Germinal center (tissue), 1 donor: ENCODE results near the gene SPEM1.
A peak's percentile ranks its signal among the peaks of the same experiment; 100 is the strongest.

Source experiments
- DNase-seq: peaks from one replicate; pipeline ENCODE4 v3.0.0; 2012; ENCODE audit warnings: mixed read lengths, low spot score

SPEM1 gene

GRCh38 chr17:7398612-7399011, 21.5 kb upstream of the SPEM1 start:
- DNase-seq = no peak

DNA sequence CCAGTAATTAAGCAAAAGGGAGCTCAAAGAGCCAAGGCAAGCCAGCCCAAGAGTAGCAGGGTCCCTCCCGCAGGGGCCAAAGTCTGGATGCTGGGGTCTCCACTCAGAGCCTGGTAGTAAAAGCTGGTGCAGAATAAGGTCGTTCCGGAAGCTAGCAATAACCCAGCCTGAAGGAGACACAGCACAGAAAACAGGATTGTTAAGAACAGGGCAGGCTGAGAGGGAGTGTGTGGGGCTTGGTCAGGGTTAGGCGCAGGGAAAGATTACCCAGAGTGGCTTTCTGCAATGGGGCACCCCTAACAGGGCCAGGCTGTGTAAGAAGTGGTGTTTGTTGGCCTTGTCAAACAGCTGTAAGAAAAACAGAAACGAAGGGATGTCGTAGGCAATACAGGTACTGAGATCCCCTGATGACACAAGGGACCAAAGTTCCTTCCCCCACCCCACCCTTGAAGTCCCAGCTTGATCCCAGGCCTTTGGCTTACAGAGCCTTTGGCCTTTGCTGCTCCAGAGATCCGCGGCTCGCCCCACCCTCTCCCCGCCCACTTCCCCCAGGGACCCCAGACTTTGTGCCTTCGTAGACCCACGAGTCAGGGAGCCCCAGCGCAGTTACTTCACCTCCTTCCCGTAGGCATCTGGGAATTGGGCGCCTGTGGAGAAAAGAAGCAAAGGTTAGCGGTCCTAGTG, 16.9 kb upstream of the SPEM1 start:
- DNase-seq = peak; percentile 34

DNA sequence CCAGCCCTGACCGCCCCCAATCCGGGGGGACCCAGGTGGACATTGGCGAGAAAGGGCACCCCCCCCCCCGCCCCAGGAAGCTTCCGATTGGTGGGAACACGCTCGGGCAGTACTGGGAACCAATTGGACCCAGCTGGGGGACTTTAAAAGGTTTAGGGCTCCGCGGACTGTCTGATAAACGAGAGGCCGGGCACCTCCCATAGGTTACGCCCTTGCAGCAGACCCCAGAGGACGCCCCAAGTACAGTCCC, 16.5 kb upstream of the SPEM1 start:
- DNase-seq = no peak

GRCh38 chr17:7403977-7404736, 16.0 kb upstream of the SPEM1 start, which contains the start of gene TMEM256:
Gene TMEM256 (minus strand): TSS chr17:7404097. CDS start chr17:7404084, 13 bp downstream.
- DNase-seq = peak; percentile 97

DNA sequence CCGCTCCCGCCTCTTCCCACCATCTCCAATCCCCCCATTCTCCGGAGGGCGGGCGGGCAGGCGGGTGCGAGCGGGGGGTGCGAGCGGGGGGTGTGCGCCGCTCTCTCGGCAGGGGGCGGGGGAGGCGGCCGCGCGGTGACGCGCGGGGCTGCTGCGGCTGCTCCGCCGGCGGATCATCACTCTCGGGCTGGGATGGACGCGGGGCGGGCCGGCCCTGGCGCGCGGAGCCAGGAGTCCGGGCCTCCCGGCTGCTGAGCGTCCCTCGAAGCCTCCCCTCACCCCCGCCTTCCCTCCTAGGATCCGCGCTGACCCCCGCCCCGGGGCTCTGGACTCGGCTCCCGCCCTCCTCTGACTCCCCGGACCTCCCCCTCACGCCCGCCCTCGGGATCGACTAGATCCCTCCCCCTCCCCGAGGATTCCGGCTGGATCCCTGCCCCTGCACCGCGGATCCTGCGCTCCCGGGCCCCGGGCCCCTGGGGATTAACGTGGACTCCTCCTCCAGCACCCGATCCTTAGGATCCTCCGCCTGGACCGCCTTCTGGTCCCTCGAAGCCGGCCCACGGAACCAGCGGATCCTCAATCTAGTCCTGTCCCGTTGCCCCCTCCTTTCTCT, 15.3 kb upstream of the SPEM1 start:
- no peak for DNase-seq

GRCh38 chr17:7405350-7406234, 14.5 kb upstream of the SPEM1 start:
- no peak for DNase-seq

DNA sequence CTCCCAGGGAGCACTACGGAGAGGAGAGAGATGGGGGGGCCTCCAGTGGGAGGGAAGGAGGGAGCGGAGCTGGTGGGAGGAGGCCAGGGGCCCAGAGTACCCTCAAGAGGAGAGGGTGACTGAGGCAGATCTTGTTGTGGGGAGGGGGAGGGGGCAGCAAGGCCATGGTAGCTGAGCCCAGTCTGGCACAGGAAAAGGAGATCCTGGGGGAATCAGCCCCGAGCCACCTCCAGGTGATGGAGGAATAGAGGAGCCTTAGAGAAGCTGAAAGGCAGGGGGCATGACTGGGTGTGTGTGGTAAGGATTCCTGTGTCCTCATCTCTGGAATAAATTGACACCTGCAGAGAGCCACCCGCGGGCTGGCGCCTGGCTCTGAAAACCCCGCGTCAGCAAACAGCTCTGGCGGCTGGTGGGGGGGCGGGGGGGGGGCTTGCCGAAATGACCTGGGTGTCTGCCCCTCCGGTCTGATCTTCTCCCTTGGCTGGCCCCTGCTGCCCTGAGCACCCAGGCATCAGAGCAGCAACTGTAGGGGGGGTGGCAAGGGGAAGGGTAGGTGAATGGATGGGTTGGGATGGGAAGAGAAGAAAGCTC, 13.8 kb upstream of the SPEM1 start:
- DNase-seq = no peak

DNA sequence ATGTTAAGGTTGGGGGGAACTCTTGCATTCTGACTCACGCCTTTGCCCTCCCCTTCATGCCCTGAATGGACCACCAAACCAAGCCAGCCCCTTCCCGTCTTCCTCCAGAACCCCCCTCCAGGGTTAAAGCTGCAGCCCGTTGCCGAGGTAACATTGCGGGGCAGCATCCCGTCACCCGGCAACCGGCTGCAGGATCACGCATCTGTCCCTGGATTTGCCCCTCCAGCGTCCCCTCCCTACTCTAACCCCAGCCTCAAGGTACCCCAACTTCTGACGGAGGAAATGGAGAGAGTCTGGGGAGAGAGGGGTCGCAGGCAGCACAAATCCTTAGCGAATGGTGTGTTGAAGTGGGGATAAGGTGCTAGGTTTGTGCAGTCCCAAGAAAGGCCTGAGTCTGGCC, 13.0 kb upstream of the SPEM1 start:
- no peak for DNase-seq

DNA sequence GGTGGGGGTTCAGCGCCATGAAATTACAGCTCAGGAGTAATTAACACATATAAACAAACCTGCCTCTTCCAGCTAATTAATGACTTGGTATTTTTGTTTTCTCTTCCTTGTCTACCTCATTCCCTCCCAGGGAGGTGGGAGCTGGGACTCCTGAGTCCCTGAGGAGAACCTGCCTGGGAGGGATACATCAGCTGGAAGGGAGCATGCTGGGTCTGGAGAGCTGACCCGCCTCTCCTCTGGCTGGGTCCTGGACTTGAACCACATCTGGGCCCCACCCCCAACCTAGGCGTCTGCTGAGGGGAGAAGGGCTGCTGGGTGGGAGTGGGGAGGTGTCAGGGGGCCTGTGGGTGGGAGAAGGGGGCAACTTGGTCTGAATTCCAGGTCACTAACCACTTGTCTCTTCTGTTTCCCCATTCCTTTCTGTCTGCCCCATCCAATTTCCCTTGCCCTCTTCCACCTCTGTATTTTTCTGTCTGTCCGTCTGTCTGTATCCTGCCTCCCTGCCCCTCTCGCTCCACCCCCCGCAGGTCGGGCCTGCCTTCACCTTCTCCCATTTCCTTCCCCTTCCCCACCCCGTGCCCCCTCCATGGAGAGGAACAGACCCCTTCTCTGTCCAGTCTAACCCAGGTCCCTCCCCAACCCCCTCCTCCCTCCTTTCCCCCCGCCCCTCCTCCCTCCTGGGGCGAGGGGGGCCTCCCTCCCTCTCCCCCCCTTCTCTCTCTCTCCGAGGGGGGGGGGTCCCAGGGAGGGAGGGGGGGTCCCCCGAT, 12.5 kb upstream of the SPEM1 start, which contains the start of gene NLGN2:
Gene NLGN2 (plus strand): TSS at position 361 of the 767 bp plus-strand sequence. CDS start 411 bp downstream, outside the sequence.
- DNase-seq = no peak

DNA sequence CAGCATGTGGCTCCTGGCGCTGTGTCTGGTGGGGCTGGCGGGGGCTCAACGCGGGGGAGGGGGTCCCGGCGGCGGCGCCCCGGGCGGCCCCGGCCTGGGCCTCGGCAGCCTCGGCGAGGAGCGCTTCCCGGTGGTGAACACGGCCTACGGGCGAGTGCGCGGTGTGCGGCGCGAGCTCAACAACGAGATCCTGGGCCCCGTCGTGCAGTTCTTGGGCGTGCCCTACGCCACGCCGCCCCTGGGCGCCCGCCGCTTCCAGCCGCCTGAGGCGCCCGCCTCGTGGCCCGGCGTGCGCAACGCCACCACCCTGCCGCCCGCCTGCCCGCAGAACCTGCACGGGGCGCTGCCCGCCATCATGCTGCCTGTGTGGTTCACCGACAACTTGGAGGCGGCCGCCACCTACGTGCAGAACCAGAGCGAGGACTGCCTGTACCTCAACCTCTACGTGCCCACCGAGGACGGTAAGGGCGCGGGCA, 11.8 kb upstream of the SPEM1 start:
- DNase-seq = no peak

DNA sequence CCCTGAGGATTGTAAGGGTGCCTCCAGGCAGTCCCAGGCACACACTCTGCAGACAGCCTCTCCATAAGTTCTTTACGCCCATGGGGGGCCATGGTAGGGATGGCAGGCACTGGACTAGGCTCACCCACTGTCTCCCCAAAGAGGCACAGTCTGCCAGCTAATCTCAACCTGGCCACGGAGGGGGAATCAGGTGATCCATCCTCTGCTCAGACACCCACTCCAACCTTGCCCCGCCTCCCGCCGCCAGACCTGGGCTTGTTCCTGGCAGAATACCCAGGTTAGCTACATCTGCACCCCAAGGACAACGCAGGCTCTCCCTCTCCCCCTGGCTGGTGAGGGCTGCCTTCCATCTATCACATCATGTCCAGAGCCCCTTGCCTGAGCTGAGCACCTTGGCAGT, 11.3 kb upstream of the SPEM1 start:
- no peak for DNase-seq

- DNase-seq = no peak
These were observed 10.4 kb upstream of the SPEM1 start for GRCh38 chr17:7409716-7410115.

- DNase-seq = no peak
These were observed 9.3 kb upstream of the SPEM1 start for GRCh38 chr17:7410634-7411426.

GRCh38 chr17:7411427-7411750, 8.7 kb upstream of the SPEM1 start:
- DNase-seq = no peak

- DNase-seq = no peak
These were observed 6.7 kb upstream of the SPEM1 start for GRCh38 chr17:7413346-7413985.

GRCh38 chr17:7414837-7415236, 5.3 kb upstream of the SPEM1 start:
- DNase-seq = no peak

- no peak for DNase-seq
These were observed 4.3 kb upstream of the SPEM1 start for GRCh38 chr17:7415784-7416183.

DNA sequence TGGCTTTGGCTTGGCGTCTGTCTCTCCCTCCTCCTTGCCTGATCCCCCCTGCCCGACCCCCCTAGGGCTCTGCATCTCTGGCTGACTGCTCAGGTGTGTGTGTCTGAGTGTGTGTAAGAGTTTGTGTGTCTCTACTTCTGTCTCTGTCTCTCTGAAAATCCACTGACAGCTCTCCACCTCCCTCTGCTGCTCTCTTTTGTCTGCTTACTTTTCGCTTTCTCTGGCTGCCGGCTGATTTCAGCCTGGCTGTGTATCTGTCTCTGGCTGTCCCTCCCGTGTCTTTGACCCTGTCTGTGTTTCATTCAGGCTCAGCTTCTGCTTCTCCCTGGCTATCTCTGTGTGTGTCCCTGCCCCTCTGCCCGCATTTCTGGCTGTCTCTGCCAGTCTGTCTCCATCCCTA, 3.8 kb upstream of the SPEM1 start:
- no peak for DNase-seq

GRCh38 chr17:7417056-7417655, 3.0 kb upstream of the SPEM1 start:
- DNase-seq = no peak
